H1 (cell line): Measurements from ENCODE around the gene GTSE1. TPM values are rescaled to one million over a fixed set of nuclear protein-coding genes. Genes with fewer than 3 reads are reported as not detected.

ENCODE experiments used
- BCL11A ChIP-seq, 2 experiments: IDR thresholded peaks; one replicate each; pipeline ENCODE4 v1.6.1; 2011; ENCODE audit warnings: low read depth in 2 of 2, low read length in 2 of 2, mild to moderate bottlenecking in 2 of 2
- CEBPB ChIP-seq: IDR thresholded peaks from 2 replicates; pipeline ENCODE4 v1.6.1; 2012; ENCODE audit warnings: low read depth, low read length
- FOSL1 ChIP-seq: IDR thresholded peaks from 2 replicates; pipeline ENCODE4 v1.6.1; 2011; ENCODE audit warnings: mild to moderate bottlenecking, low read depth, low read length, moderate library complexity; ENCODE audit not compliant: insufficient read depth
- JUN ChIP-seq: IDR thresholded peaks from 2 replicates; pipeline ENCODE4 v1.6.1; 2011; ENCODE audit warnings: low read depth, mild to moderate bottlenecking, improper control_type of control experiment, low read length
- RXRA ChIP-seq: IDR thresholded peaks from 2 replicates; pipeline ENCODE4 v1.6.1; 2011; ENCODE audit warnings: low read depth, mild to moderate bottlenecking, low read length, moderate library complexity; ENCODE audit not compliant: insufficient read depth
- TAF1 ChIP-seq: IDR thresholded peaks from 2 replicates; pipeline ENCODE4 v1.6.1; 2011; ENCODE audit warnings: mild to moderate bottlenecking, low read depth, low read length
- YY1 ChIP-seq: IDR thresholded peaks from 2 replicates; pipeline ENCODE4 v1.6.1; 2011; ENCODE audit warnings: low read depth, mild to moderate bottlenecking, low read length
- polyA plus RNA-seq, 7 experiments: library from polyadenylated mRNA; depleted of rRNA in 3 of 7; stranded (reverse) in 5 of 7; unstranded in 2 of 7; fragments of >200 nt in 5 of 7; fragments of 200-250 nt in 2 of 7; gene quantifications; 1 replicate in 5 of 7; 2 replicates in 1 of 7; 4 replicates in 1 of 7; pipeline versions ENCODE4 v1.2.1 to v1.2.3, GENCODE V29; 2011 to 2013; ENCODE audit warnings: missing spikeins in 2 of 7, mixed read lengths in 2 of 7
- total RNA-seq: library from RNA; stranded (reverse); fragmentation: NEBNext Ultra II Directional; extraction: Animal tissue kit (Norgen Biotek cat#: 25700); gene quantifications from 2 replicates; pipeline ENCODE4 v1.2.1, GENCODE V29; 2021
- TF ChIP-seq, protein P1 (sequence below): fragments of 300-600 bp; sonication (generic); IDR thresholded peaks from 2 replicates; pipeline ENCODE4 v1.7.1; 2012; ENCODE audit warnings: low read length, moderate library complexity, mild to moderate bottlenecking, inconsistent platforms; ENCODE audit not compliant: insufficient replicate concordance

GTSE1 gene
- total and polyA plus RNA-seq, 2 of the 8 experiments (the other 6 are each of a cell fraction or from before 2014, with no cell fraction given): 17.5 to 38.6 TPM

- TF ChIP-seq JUN (no peak), YY1 (no peak), BCL11A (IDR thresholded peaks at IDR 0.05; ENCODE audit: low read depth in 2 of 2, low read length in 2 of 2) (no peak), RXRA (no peak), CEBPB (no peak), FOSL1 (no peak), TAF1 (no peak)
- TF ChIP-seq, protein P1, sequence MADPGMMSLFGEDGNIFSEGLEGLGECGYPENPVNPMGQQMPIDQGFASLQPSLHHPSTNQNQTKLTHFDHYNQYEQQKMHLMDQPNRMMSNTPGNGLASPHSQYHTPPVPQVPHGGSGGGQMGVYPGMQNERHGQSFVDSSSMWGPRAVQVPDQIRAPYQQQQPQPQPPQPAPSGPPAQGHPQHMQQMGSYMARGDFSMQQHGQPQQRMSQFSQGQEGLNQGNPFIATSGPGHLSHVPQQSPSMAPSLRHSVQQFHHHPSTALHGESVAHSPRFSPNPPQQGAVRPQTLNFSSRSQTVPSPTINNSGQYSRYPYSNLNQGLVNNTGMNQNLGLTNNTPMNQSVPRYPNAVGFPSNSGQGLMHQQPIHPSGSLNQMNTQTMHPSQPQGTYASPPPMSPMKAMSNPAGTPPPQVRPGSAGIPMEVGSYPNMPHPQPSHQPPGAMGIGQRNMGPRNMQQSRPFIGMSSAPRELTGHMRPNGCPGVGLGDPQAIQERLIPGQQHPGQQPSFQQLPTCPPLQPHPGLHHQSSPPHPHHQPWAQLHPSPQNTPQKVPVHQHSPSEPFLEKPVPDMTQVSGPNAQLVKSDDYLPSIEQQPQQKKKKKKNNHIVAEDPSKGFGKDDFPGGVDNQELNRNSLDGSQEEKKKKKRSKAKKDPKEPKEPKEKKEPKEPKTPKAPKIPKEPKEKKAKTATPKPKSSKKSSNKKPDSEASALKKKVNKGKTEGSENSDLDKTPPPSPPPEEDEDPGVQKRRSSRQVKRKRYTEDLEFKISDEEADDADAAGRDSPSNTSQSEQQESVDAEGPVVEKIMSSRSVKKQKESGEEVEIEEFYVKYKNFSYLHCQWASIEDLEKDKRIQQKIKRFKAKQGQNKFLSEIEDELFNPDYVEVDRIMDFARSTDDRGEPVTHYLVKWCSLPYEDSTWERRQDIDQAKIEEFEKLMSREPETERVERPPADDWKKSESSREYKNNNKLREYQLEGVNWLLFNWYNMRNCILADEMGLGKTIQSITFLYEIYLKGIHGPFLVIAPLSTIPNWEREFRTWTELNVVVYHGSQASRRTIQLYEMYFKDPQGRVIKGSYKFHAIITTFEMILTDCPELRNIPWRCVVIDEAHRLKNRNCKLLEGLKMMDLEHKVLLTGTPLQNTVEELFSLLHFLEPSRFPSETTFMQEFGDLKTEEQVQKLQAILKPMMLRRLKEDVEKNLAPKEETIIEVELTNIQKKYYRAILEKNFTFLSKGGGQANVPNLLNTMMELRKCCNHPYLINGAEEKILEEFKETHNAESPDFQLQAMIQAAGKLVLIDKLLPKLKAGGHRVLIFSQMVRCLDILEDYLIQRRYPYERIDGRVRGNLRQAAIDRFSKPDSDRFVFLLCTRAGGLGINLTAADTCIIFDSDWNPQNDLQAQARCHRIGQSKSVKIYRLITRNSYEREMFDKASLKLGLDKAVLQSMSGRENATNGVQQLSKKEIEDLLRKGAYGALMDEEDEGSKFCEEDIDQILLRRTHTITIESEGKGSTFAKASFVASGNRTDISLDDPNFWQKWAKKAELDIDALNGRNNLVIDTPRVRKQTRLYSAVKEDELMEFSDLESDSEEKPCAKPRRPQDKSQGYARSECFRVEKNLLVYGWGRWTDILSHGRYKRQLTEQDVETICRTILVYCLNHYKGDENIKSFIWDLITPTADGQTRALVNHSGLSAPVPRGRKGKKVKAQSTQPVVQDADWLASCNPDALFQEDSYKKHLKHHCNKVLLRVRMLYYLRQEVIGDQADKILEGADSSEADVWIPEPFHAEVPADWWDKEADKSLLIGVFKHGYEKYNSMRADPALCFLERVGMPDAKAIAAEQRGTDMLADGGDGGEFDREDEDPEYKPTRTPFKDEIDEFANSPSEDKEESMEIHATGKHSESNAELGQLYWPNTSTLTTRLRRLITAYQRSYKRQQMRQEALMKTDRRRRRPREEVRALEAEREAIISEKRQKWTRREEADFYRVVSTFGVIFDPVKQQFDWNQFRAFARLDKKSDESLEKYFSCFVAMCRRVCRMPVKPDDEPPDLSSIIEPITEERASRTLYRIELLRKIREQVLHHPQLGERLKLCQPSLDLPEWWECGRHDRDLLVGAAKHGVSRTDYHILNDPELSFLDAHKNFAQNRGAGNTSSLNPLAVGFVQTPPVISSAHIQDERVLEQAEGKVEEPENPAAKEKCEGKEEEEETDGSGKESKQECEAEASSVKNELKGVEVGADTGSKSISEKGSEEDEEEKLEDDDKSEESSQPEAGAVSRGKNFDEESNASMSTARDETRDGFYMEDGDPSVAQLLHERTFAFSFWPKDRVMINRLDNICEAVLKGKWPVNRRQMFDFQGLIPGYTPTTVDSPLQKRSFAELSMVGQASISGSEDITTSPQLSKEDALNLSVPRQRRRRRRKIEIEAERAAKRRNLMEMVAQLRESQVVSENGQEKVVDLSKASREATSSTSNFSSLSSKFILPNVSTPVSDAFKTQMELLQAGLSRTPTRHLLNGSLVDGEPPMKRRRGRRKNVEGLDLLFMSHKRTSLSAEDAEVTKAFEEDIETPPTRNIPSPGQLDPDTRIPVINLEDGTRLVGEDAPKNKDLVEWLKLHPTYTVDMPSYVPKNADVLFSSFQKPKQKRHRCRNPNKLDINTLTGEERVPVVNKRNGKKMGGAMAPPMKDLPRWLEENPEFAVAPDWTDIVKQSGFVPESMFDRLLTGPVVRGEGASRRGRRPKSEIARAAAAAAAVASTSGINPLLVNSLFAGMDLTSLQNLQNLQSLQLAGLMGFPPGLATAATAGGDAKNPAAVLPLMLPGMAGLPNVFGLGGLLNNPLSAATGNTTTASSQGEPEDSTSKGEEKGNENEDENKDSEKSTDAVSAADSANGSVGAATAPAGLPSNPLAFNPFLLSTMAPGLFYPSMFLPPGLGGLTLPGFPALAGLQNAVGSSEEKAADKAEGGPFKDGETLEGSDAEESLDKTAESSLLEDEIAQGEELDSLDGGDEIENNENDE: no peak
- TF ChIP-seq, all 59 proteins: peak for 0
These were observed 56.9 kb downstream of the GTSE1 start (continued) for GRCh38 chr22:46353483-46354105.
